NCI-H2196 treated with DMSO at 0.1 percent for 48 hours (cell line): Measurements from ENCODE around the gene CDC42BPG.
A peak's percentile ranks its signal among the peaks of the same experiment; 100 is the strongest.

Experiments
- DNase-seq: peaks from one replicate; lab custom pipeline; 2025; ENCODE audit not compliant: unreplicated experiment; lab: John Stamatoyannopoulos, UW

Gene CDC42BPG

DNA sequence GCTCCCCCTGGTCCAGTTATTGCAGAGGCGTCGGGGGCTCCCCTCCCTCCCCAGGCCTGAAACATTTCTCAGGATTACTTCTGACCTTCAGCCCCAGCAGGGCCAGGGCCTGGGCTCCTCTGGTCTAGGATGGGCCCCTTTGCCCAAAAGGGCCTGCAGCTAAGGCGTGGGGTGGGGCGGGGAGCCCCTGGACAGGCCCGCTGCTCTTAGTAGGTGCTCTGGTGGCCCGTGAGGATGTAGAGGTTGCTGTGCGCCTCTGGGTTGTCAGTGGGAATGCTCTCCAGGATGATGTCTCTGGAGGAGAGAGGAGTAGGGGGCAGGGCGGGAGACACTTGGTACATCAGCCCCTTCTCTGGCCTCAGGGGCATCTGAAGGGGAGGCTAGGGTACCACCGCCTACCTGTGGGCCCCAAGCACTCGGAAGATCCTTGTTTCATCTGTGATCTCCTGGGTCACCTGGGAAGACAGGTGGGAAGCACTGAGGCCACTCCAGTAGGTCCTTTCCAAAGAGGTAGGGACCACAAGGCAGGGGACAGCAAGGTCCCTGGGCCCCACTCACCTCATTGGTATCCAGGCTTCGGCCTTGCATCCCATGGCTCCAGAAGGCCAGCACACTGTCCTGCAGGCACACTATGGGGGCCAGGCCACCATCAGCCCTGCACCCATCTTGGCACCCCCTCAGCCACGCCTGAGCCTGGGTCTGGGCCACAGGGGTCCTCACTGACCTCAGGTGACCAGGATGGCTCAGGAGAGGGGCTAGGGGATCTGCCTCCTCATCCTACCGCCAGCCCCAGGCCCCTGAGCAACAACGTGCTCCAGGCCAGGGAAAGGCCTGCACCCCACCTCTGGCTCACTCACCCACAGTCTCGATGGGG, 54.9 kb downstream of the CDC42BPG start:
- no peak for DNase-seq

DNA sequence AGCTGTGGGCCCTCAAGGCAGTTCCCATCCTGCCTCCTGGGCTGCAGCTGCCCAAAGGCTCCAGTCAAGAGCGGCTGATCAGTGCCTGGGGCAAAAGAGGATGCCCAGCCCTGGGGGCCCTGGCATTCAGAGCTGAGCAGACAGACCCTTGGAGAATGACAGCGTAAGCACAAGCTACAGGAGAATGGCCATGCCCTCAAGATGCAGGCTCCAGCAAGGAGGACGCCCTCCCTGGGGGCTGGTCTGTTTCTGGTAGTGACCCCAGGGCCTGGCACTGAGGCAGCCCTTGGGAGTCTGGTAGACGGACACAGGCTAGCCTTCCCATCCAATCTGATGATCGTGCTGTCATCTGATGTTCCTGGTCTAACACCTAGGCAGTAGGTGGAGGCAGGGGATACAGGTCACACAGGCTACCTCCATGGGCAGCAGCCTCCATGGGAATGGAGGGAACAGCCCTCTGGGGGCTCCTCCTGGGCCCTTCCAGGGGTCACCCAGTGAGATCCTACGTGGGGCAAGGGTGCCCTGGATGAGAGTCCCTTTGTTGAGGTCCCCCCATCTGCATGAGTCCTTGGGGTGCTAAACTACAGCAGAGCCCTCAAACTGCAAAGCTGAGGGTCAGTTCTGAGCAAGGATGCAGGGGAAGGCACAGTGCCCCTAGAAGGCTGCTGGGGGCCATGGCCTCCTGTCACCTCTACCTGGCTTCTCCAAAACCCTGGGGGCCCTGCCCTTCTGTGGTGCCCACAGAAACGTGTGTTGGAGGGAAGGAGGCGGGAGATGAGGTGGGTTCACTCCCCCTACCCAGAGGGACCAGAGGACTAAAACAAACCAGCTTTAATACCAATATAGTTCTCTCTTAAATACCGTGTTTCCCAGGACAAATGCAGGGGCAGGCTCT, 55.9 kb downstream of the CDC42BPG start:
- DNase-seq, result no peak

- no peak for DNase-seq
These were observed 56.7 kb downstream of the CDC42BPG start for GRCh38 chr11:64787526-64788320.

- no peak for DNase-seq
These were observed 58.1 kb downstream of the CDC42BPG start for GRCh38 chr11:64786308-64786707.

- DNase-seq, result no peak
These were observed 59.5 kb downstream of the CDC42BPG start for GRCh38 chr11:64784813-64785581.

DNA sequence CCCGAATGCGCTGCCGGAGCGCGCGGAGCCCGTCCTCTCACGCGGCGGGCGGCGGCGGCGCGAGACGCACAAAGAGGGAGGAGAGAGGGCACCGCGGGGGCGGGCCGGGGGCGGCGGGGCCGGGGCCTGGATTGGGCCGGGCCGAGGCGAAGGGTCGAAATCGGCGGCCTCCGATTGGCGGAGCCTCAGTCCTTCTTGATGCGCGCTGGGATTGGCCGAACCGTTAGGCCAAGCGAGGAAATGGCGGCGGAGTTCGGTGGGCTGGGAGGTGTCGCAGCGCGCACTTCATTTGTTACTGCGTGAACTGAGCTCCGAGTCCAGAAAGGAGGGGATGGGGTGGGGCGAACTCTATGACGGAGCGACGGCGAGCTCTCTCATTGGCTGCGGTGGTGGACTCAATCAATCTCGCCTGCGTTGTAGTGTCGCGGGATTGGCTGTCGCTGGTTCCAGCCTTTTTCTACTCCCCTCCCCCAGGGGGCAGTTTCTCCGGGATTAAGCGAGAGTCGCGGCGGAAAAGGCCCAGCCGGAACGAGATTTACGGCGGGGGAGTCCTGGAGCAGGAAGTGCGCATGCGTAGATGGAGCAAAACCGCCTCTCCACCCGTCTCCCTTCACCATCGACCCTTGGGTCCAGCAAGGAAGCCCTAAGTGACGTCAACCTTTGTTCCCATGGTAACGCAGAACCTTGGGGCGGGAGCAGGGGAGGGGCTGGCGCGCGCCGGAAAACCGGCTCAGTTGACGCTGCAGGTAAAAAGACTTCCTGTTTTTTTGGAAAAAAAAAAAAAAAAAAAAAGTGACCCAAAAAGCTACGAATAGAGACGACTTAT, 65.8 kb downstream of the CDC42BPG start, which contains the start of gene SF1:
Gene SF1, minus strand, starts transcription at position 70 of the 826 bp plus-strand sequence. CDS start 150 bp downstream, outside the sequence.
- DNase-seq, result peak; percentile 99

DNA sequence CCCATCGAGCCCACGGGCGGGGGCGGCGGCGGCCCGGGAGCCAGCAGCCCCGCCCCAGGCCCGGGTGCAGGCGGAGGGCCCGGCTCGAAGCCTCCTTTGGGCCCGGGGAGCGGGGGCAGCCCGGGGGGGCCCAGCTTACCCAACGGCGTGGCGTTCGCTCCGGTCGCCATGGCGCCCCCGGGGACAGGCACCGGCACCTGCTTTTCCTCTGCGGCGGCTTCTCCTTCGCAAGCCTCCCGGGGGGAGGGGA, 66.3 kb downstream of the CDC42BPG start:
- no peak for DNase-seq

- DNase-seq, result peak; percentile 64
These were observed 66.8 kb downstream of the CDC42BPG start for GRCh38 chr11:64777449-64778222.

DNA sequence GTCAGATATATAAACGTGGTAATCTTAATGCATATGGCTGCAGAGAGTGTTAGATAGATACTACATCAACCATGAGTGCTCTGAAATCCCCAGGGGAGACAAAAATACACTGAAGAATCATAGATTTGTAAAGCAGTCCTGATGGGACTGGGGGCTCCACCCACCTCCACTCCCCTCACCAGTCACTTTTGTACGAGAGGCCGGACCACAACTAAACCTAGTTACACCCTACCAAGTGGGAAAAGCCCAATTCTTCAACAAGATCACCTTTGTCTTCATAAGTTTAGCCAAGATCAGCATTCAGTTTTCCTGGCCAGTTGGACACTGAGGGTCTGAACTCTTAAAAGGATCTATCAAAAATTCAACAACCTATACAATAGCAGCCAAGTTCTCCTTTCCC, 67.6 kb downstream of the CDC42BPG start:
- no peak for DNase-seq

- DNase-seq, result no peak
These were observed 68.0 kb downstream of the CDC42BPG start for GRCh38 chr11:64776425-64776824.

DNA sequence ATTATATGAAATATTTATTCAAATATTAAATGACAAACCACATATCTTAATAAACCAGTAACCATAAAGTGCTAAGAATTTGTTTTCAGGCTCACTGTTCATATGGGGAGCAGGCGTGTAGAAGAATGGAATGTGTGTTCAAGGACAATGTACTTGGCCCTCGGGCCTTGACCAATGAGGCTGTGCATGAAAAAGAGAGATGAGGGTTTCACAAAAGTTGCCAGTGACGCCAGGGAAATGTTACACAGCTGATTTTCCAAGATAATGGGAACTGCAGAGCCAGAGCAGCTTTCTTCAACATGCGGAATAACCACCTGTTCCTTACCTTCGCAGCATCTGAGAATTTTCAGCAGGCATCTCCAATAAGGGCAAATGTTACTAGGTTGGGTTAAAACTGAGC, 70.3 kb downstream of the CDC42BPG start:
- no peak for DNase-seq
